Suppressor macrophage treated with lipopolysaccharide for 4 hours (primary cell): Measurements from ENCODE around the gene TAF11.
"Not testable (repeated sequence)": the region's sequence is repeated elsewhere in the genome, so short reads cannot be mapped to it uniquely, and the experiment has no call there.

Source experiments
- DNase-seq: peaks from one replicate; pipeline ENCODE4 v3.0.0-alpha.2; 2020

TAF11 gene

DNA sequence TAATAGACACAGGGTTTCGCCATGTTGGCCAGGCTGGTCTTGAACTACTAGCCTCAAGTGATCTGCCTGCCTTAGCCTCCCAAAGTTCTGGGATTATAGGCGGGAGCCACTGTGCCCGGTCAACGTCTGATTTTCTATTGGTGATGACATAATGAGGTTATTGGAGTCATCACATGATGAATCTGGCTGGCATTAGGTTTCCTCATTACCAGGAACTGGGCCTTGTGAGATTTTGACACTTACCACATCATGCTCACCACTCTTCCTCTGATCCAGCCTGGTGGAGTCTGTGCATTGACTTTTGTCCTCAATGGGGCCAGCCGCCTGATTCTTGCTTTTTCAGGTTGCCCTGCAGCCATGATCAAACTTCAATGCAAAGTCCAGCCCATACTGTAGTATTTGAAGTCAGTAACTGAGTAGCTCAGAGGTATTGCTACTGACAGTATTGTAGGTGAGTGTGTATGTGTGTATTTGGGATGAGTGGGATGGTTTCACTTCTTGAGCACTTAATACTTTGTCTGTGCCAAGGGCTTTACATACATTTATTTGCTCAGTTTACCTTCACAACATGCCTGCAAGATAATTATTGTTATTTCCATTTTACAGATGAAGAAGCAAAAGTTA, 17.3 kb upstream of the TAF11 start:
- peak; percentile 63 for DNase-seq

DNA sequence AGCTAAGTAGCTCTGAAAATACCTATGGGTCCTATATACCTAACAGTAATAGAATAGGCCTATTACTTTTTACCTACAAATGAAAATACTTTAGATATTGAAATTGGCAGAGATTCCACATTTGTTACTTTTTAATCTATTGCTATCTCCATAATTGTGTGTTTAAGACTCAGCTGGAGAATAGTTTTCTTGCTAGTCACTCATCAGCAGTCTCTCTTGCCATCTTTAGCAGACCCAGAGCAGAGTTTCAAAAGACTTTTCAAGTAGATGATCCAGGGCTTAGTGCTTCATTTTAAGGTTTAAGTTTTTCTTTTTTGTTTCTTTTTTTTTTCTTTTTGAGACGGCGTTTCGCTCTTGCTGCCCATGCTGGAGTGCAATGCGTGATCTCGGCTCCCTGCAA, 14.1 kb upstream of the TAF11 start:
- DNase-seq = no peak

DNA sequence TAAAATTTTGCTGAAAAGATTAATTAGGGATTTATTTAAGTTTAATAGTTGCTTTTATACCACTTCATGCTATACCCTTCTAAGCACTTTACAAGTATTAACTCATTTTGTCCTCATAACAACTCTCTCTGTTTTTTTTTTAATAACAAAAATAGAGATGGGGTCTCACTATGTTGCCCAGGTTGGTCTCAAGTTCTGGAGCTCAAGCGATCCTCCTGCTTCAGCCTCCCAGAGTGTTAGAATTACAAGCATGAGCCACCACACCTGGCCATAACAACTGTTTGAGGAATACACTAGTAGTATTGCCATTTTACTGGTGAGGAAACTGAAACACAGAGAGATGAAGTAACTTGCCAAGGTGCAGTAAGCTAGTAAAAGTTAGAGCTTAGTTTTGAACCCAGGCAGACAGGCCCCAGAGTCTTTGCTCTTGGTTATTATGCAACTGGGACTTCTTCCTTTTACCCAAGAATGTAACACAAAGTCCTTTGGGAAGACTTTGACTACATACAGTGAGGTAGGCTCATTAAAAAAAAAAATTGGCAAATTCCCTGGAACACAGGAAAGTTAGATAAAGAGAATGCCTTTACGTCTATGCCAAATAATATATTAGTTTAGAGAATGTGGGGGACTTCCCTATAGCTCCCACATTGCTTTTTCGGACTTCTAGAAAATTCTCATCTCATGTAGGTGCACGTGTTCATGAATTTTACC, 12.6 kb upstream of the TAF11 start:
- DNase-seq = no peak

DNA sequence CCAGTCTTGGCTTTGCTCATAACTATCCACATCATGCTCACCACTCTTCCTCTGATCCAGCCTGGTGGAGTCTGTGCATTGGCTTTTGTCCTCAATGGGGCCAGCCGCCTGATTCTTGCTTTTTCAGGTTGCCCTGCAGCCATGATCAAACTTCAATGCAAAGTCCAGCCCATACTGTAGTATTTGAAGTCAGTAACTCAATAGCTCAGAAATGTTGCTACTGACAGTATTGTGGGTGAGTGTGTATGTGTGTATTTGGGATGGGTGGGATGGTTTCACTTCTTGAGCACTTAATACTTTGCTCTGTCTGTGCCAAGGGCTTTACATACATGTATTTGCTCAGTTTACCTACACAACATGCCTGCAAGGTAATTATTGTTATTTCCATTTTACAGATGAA, 11.9 kb upstream of the TAF11 start:
- DNase-seq = not testable (repeated sequence)

DNA sequence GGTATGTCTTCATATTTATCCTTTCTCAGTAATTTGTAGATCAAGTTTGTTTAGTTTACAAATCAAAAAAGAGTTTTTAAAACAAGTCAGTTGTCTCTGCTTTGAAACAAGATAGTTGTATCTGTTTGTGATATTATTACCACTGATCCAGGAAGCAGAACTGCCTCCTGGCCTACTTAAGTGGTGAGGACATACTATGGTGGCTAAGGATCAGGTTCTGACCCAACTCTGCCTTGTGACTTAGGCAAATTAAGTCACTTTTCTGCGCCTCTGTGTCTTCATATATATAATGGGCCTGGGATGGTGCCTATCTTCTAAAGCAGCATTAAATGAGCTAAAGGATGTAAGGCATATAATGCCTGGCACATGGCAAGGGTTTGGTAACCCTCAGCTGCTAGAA, 9.9 kb upstream of the TAF11 start:
- peak; percentile 28 for DNase-seq

DNA sequence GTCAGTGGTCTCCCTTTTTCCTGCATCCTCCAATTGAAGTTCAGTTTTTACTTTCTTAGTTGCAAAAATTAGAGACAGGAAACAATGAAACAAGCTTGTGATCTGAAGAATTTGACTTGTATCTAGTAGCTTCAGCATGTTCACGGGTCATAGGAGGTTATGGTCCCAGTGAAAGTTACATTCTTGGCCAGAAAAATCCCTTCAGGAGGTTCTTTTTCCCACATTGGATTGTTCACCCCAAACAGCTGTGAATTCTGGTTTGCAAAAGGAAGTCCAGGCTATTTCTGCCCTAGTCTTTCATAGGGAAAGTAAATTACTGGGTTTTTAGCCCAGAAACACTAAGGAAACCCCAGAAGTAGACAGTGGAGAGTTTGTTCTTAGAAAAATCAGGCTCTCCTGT, 9.3 kb upstream of the TAF11 start:
- no peak for DNase-seq

DNA sequence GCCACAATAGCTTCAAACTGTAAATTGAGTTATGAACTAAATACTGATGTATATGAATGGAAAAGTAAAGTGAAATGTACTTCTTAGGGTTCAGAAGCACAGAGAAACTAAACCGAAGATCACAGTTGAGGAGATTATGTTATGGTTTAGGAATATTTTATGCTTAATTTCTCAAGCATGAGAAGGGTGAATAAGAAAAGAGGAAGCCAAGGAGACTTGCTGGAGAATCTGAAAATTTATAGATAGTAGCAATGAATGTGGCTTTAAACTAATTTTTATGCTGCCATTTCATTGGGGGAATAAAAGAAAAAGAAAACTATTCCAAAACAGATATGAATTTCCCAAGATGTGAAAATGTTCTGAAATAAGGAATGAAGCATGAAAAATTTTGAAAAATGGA, 6.9 kb upstream of the TAF11 start:
- DNase-seq = no peak

DNA sequence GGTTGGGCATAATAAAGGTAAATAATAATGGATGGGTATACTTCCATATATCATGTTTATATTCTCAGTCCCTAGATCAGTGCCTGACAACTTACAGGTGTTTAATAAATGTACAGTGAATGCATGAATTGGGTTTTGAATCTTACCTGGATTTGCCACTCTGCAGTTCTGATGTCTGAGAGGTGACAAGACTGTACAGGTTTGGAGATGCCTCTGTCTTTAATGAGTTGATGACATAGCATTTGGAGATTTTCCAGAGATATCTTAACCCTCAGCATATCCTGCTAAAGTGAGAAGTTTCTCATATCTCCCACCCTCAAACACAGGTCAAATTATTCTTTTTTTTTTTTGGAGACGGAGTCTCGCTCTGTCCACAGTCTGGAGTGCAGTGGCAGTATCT, 3.5 kb upstream of the TAF11 start:
- no peak for DNase-seq

DNA sequence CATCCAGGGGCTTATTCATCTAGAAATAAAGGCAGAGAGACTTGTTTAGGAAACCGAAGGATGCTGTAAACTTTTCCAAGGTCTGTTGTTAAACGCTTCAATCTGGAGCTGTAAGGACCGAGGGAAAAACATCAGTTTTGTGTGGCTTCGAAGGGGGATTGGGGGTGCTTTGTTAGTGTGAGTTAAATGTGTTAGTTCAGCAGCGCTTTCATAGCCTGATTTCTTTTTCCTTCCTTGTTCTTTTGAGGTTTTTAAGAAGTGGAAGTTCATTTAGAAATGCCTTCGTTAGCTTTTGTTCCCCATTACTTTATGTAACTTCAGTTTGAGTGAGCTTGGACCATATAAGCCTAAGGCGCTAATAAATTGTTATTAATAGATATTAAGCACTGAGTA, 2.7 kb upstream of the TAF11 start:
- DNase-seq = peak; percentile 24

DNA sequence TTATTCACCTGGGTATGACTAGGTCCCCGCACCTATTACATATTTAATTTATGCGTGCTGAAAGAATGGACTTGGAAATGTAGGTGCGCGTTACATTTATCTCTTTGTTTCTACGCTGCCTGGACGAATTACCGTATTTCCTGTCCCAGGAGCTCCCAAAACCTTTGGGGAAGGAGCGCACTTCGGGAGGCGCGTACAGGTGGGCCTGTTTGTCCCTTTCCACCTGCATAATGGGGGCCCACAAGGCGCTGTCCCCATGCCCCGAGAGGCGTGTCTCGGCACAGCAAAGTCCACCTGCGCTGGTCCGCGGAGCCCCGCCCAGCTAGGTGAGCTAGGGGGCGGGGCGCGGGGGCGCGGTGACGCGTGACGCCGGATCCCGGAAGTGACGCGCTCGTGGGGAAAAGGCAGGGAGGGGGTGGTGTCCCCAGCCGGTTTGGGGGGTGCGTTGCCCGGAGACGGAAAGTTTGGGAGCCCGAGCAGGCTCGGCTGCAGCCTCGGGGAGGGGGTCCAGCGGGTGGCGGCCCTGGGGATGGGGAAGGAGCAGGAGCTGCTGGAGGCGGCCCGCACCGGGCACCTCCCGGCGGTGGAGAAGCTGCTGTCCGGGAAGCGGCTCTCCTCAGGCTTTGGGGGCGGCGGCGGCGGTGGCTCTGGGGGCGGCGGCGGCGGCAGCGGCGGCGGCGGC, 1.2 kb upstream of the TAF11 start, which contains the start of gene ANKS1A:
Gene ANKS1A, plus strand, starts transcription at position 382 of the 682 bp plus-strand sequence. Its CDS starts 148 bp downstream, at position 530.
- DNase-seq = peak; percentile 67

DNA sequence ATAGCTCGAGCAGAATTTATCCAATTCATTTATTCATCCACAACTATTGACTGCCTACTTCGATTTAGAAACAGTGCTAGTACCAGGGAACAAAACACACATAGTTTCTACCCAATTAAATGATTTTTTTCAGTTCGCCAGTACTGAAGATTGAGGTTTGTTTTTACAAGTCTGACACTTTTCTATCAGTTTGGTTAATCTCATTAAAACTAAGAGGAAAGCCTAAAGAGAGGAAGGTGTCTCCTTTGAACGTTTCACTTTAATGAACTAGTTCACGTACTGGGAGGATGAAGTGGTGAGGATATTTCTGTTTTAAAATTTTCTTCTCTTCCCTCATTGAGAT, 643 bp upstream of the TAF11 start:
- no peak for DNase-seq

DNA sequence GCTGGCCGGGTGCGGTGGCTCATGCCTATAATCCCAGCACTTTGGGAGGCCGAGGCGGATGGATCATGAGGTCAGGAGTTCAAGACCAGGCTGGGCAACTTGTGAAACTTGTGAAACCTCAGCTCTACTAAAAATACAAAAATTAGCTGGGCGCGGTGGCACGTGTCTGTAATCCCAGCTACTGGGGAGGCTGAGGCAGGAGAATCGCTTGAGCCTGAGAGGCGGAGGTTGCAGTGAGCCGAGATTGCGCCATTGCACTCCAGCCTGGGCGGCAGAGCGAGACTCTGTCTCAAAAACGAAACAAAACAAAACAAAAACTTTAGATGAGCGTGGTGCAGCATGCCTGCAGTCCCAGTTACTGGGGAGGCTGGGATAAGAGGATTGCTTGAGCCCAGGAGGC, 2.0 kb downstream of the TAF11 start:
- DNase-seq = not testable (repeated sequence)

DNA sequence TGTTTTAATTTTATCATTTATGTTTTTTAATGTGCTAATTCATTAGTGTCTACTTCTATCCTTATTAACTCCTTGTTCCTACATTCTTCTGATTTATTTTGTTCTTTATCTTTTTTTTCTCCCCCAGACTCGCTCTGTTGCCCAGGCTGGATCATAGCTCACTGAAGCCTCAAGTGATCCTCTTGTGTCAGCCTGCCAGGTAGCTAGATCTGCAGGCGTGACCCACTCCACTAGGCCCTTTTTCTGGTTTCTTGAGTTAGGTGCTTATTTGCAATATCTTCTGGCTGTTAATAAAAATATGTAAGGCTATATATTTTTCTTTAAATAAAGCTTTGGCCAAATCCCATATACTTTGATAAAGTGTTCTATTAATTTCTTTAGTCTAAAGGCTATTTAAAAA, 2.8 kb downstream of the TAF11 start:
- no peak for DNase-seq

DNA sequence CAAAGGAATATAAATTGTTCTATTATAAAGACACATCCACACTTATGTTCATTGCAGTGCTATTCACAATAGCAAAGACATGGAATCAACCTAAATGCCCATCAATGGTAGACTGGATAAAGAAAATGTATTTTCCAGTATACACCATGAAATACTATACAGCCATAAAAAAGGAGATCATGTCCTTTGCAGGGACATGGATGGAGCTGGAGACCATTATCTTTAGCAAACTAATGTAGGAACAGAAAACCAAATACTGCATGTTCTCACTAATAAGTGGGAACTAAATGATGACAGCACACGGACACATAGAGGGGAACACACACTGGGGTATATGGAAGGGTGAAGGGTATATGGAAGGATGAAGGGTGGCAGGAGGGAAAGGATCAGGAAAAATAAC, 3.8 kb downstream of the TAF11 start:
- not testable (repeated sequence) for DNase-seq

DNA sequence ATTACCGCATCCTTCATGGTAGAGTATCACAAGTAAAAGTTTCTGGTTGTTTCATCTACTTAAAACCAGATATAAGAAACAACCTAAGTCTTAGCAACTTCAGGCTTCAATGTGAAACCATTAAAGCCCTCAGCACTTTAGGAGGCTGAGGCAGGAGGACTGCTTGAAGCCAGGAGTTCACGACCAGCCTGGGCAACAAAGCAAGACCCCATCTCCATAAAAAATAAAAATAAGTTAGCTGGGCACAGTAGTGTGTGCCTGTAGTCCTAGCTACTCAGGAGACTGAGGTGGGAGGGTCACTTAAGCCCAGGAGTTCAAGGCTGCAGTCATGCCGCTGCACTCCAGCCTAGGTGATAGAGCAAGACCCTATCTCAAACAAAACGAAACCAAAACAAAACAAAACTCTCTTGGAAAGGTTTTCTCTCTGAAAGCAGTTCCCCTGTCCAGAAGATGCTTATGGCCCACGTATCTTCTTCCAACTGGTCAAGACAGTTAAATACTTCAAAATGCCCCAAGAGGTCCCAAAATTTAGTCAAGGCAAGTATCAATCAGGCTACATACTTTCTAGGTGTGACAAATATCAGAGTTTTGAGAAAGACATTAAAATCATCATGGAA, 9.9 kb downstream of the TAF11 start:
- DNase-seq = no peak

DNA sequence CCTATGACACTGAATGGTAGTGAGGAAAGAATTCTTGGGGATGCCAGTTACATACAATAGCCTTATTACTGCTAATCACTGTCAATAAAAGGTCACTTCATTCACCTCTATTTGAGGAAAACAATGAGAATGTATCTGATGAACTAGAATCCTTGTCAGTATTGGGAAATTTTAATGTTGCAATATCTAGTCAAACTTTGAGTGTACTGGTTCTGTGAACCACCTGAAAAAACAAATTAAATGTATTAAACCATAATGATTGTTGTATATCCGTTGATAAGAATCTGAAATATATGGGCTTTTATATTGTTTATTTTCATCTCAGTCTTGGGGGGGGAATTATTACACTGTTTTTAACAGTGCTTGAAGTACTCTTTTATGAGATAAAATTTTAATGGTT, 10.6 kb downstream of the TAF11 start:
- no peak for DNase-seq

DNA sequence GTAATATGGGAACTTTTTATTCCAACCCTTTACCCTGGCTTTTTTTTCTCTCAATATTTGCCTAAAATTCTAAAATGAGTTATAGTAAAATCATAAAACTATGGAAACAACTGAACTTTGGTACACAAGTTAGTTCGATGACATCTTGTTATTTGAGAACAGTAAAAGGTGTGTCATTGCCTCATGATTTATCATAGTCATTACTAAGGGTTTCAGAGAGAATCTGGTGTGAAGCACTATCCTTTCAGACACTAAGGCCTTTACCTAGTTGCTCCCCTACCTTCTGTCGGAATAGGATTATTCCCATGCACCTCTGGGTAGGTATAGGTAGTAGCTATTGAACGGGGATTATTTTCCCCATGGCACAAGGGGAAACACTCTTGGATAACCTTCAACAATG, 11.4 kb downstream of the TAF11 start:
- no peak for DNase-seq

DNA sequence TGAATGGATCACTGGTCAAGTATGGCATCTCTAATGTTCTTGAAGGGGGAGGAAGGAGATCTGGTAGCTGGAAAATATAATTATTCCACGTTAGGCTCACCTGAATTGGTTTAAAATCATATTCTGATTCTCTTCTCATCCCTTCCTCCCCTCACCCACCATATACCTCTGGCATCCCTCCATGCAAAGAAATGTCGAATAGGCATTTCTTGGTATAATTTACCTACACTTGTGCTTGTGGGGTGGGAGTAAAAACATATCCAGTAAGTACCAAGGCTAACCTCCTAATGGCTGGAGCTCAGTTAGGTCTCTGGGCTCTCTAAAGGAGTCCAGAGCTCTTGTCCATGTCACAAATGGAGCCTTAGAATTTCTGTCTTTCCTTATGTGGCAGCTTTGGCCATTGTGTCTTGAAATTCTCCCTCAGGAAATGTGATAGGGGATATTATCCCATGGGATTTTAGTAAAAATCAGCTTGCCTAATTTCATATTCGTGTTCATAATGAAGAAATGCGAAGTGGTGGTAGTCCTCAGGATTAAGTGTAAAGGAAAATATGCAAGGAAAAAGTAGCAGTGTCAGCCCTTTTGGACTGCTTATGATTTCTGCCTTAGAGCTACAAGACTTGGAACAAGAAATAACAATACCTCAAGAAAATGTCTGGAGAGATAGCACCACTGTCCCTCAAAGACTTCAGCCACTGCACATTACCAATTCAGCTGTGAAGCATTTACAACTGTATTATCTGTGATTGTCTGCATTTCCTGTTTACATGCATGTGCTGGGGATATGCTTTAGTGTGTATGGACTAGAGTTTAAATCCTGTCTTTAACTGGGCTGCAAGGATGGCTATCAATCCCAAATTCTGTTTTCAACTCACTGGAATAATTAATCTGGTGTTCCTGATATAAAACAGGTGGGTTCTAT, 12.3 kb downstream of the TAF11 start:
- no peak for DNase-seq

DNA sequence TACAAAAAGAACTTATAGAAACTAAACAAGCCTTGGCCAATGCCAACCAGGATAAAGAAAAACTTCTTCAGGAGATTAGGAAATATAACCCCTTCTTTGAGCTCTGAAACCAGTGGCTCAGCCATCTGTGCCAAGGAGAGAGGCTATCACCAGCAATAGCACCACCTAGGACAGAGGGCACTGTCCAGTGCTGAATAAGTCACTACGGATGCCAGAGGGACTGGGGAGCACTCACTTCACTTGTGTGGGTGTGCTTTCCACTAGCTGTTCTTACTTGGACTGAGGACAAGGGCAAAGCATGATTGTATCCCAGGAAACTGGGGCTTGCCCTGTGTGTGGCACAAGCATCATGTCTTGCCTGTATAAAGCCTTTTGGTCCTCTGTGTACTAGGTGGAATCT, 15.5 kb downstream of the TAF11 start:
- DNase-seq = no peak

DNA sequence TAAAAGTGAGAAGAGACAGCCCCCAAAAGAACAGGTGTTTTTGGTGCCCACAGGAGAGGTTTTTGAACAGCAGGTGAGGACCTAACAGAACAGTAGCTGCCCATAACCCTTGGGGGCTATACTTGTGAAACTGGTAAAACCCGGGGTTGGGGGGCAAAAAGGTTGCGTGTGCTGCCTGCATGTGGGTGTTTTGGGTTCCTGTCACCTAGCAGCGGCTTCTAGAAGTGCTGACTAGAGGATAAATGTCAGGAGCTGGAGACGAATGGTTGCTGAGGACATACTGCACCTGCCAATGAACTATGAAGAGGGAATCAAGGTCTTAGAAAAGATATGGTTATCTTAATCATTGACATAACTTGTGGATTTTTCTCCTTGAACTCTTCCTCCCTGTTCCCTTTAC, 16.0 kb downstream of the TAF11 start:
- DNase-seq = no peak

DNA sequence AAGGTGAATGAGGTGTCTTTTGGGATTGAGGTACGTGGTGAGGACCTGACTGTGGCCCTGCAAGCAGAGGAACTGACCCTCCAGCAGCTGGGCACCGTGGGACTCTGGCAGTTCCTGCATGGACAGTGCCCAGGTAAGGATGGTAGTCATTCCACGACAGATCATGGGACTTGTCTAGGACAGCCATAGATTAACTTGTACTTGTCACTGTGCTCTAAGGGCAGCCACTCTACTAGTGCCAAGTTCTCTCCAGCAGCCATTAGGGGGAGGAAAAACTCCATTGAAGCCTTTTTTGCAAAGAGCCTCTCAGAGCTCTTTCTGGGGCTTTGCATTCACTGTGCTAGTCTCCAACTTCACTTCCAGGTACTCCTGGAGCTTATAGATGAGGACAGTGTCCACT, 20.4 kb downstream of the TAF11 start:
- no peak for DNase-seq

DNA sequence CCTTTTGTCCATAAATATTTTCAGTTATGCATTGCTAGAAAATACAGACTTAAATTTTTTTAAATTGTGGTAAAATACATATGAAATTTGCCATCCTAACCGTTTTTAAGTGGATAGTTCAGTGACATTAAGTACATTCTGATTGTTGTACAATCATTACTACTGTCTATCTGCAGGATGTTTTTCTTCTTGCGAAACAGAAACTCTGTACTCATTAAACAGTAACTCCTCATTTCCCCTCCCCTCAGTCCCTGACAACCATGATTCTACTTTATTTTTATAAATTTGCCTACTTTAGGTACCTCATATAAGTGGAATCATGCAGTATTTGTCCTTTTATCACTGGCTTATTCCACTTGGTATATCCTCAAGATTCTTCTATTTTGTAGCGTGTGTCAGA, 21.3 kb downstream of the TAF11 start:
- DNase-seq = no peak

DNA sequence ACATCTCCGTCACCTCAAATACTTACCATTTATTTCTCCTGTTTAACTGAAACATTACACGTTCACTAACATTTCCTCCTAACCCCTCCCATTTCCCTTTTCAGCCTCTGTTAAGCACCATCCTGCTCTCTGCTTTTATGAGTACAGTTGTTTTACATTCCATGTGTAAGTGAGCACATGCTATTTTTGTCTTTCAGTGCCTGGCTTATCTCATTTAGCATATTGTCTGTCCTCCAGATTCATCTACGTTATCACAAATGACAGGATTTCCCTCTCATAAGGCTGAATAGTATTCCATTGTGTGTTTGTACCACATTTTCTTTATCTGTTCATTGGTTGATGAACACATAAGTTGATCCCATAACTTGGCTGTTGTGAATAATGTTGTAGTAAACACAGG, 22.7 kb downstream of the TAF11 start:
- no peak for DNase-seq
